ENCODE results near the gene ARHGAP26.

Gene ARHGAP26

GRCh38 chr5:143041972-143042770, 272.0 kb downstream of the ARHGAP26 start:
- DNase-seq (ENCODE audit: low spot score) = no peak

- DNase-seq (ENCODE audit: low spot score) = no peak
Observed at GRCh38 chr5:143044265-143044664, 274.1 kb downstream of the ARHGAP26 start.

GRCh38 chr5:143045062-143045461, 274.9 kb downstream of the ARHGAP26 start:
- DNase-seq (ENCODE audit: low spot score) = no peak

- no peak for DNase-seq (ENCODE audit: low spot score)
Observed at GRCh38 chr5:143046314-143046713, 276.1 kb downstream of the ARHGAP26 start.

- no peak for DNase-seq (ENCODE audit: low spot score)
Observed at GRCh38 chr5:143047091-143047490, 276.9 kb downstream of the ARHGAP26 start.

GRCh38 chr5:143050183-143050582, 280.0 kb downstream of the ARHGAP26 start:
- no peak for DNase-seq (ENCODE audit: low spot score)

- DNase-seq (ENCODE audit: low spot score) = peak; percentile 18
Observed at GRCh38 chr5:143051244-143052058, 281.3 kb downstream of the ARHGAP26 start.

- no peak for DNase-seq (ENCODE audit: low spot score)
Observed at GRCh38 chr5:143052967-143053682, 282.9 kb downstream of the ARHGAP26 start.

GRCh38 chr5:143053780-143054179, 283.6 kb downstream of the ARHGAP26 start:
- no peak for DNase-seq (ENCODE audit: low spot score)

GRCh38 chr5:143054480-143054941, 284.3 kb downstream of the ARHGAP26 start:
- DNase-seq (ENCODE audit: low spot score) = no peak

GRCh38 chr5:143055596-143056338, 285.6 kb downstream of the ARHGAP26 start:
- DNase-seq (ENCODE audit: low spot score) = no peak

- no peak for DNase-seq (ENCODE audit: low spot score)
Observed at GRCh38 chr5:143056339-143056704, 286.1 kb downstream of the ARHGAP26 start.

GRCh38 chr5:143056792-143057579, 286.8 kb downstream of the ARHGAP26 start:
- DNase-seq (ENCODE audit: low spot score) = no peak

GRCh38 chr5:143057580-143057999, 287.4 kb downstream of the ARHGAP26 start:
- no peak for DNase-seq (ENCODE audit: low spot score)

- DNase-seq (ENCODE audit: low spot score) = no peak
Observed at GRCh38 chr5:143059355-143059754, 289.2 kb downstream of the ARHGAP26 start.

- DNase-seq (ENCODE audit: low spot score) = no peak
Observed at GRCh38 chr5:143059976-143060765, 290.0 kb downstream of the ARHGAP26 start.

- no peak for DNase-seq (ENCODE audit: low spot score)
Observed at GRCh38 chr5:143061161-143061945, 291.2 kb downstream of the ARHGAP26 start.

GRCh38 chr5:143062379-143062778, 292.2 kb downstream of the ARHGAP26 start:
- DNase-seq (ENCODE audit: low spot score) = no peak
